H9 (cell line): Measurements from ENCODE around the gene CYP19A1. TPM values are rescaled to one million over a fixed set of nuclear protein-coding genes. Genes with fewer than 3 reads are reported as not detected.

Source experiments
- DNase-seq: peaks from one replicate; pipeline ENCODE4 v3.0.0-alpha.2; 2017
- H2AFZ ChIP-seq: one replicate; pipeline ENCODE4 v1.6.1; 2013; ENCODE audit warnings: mild to moderate bottlenecking, low read length, control low read depth, moderate library complexity
- H2AK5ac ChIP-seq: 2 replicates; pipeline ENCODE4 v1.6.1; 2013; ENCODE audit warnings: low read length, control low read depth, mixed read lengths; ENCODE audit not compliant: insufficient read length
- H2BK120ac ChIP-seq: one replicate; pipeline ENCODE4 v1.6.1; 2013; ENCODE audit warnings: low read depth, mild to moderate bottlenecking, low read length, control low read depth, inconsistent platforms; ENCODE audit not compliant: poor library complexity, severe bottlenecking
- H2BK12ac ChIP-seq: 2 replicates; pipeline ENCODE4 v1.6.1; 2013; ENCODE audit warnings: low read length, control low read depth, mixed read lengths, low read depth; ENCODE audit not compliant: insufficient read length
- H2BK15ac ChIP-seq: 2 replicates; pipeline ENCODE4 v1.6.1; 2013; ENCODE audit warnings: low read depth, low read length, control low read depth
- H2BK20ac ChIP-seq: one replicate; pipeline ENCODE4 v1.6.1; 2013; ENCODE audit warnings: low read depth, mild to moderate bottlenecking, low read length, control low read depth, inconsistent platforms; ENCODE audit not compliant: poor library complexity, severe bottlenecking
- H2BK5ac ChIP-seq: 2 replicates; pipeline ENCODE4 v1.6.1; 2013; ENCODE audit warnings: low read length, control low read depth, mixed read lengths; ENCODE audit not compliant: insufficient read length
- H3K14ac ChIP-seq: 2 replicates; pipeline ENCODE4 v1.6.1; 2013; ENCODE audit warnings: low read length, control low read depth; ENCODE audit not compliant: insufficient read depth
- H3K18ac ChIP-seq: 2 replicates; pipeline ENCODE4 v1.6.1; 2013; ENCODE audit warnings: low read depth, mild to moderate bottlenecking, mixed read lengths, low read length, control low read depth; ENCODE audit not compliant: insufficient read length
- H3K23ac ChIP-seq: 2 replicates; pipeline ENCODE4 v1.6.1; 2013; ENCODE audit warnings: low read length, control low read depth, mixed read lengths, low read depth; ENCODE audit not compliant: insufficient read length
- H3K23me2 ChIP-seq: 2 replicates; pipeline ENCODE4 v1.6.1; 2013; ENCODE audit warnings: low read depth, mild to moderate bottlenecking, mixed read lengths, low read length, control low read depth; ENCODE audit not compliant: insufficient read length, poor library complexity, severe bottlenecking
- H3K27ac ChIP-seq: 2 replicates; pipeline ENCODE4 v1.5.1; 2013; ENCODE audit warnings: low read length, control low read depth, mixed read lengths, low read depth; ENCODE audit not compliant: insufficient read length
- H3K27me3 ChIP-seq: 2 replicates; pipeline ENCODE4 v1.6.1; 2013; ENCODE audit warnings: low read length, control low read depth, inconsistent platforms; ENCODE audit not compliant: insufficient read depth
- H3K4ac ChIP-seq: 2 replicates; pipeline ENCODE4 v1.6.1; 2013; ENCODE audit warnings: low read depth, mild to moderate bottlenecking, control low read depth, inconsistent platforms, low read length, moderate library complexity
- H3K4me1 ChIP-seq: 2 replicates; pipeline ENCODE4 v1.6.1; 2013; ENCODE audit warnings: low read length, control low read depth, inconsistent platforms; ENCODE audit not compliant: insufficient read depth
- H3K4me2 ChIP-seq: 2 replicates; pipeline ENCODE4 v1.6.1; 2013; ENCODE audit warnings: low read length, control low read depth, mixed read lengths; ENCODE audit not compliant: insufficient read length, insufficient read depth
- H3K56ac ChIP-seq: 2 replicates; pipeline ENCODE4 v1.6.1; 2013; ENCODE audit warnings: low read depth, mild to moderate bottlenecking, mixed read lengths, low read length, control low read depth; ENCODE audit not compliant: insufficient read length
- H3K79me1 ChIP-seq: 2 replicates; pipeline ENCODE4 v1.6.1; 2013; ENCODE audit warnings: low read depth, mild to moderate bottlenecking, moderate library complexity, low read length, control low read depth, inconsistent platforms; ENCODE audit not compliant: insufficient read depth, poor library complexity, severe bottlenecking
- H3K79me2 ChIP-seq: 2 replicates; pipeline ENCODE4 v1.6.1; 2013; ENCODE audit warnings: low read length, control low read depth, inconsistent platforms; ENCODE audit not compliant: insufficient read depth
- H3K9ac ChIP-seq: 2 replicates; pipeline ENCODE4 v1.6.1; 2013; ENCODE audit warnings: low read length, control low read depth, mixed read lengths; ENCODE audit not compliant: insufficient read length; ENCODE audit errors: extremely low read depth
- H3K9me3 ChIP-seq: one replicate; pipeline ENCODE4 v1.6.1; 2013; ENCODE audit warnings: low read depth, low read length, inconsistent platforms; ENCODE audit not compliant: control insufficient read depth
- H3T11ph ChIP-seq: one replicate; pipeline ENCODE4 v1.6.1; 2013; ENCODE audit warnings: mild to moderate bottlenecking, low read length, control low read depth, inconsistent platforms
- H4K20me1 ChIP-seq: one replicate; pipeline ENCODE4 v1.6.1; 2013; ENCODE audit not compliant: control insufficient read depth, insufficient read length, insufficient read depth
- H4K5ac ChIP-seq: 2 replicates; pipeline ENCODE4 v1.6.1; 2013; ENCODE audit warnings: low read depth, mild to moderate bottlenecking, mixed read lengths, low read length, control low read depth; ENCODE audit not compliant: insufficient read length
- H4K8ac ChIP-seq: replicated peaks from 2 replicates; pipeline ENCODE4 v1.6.1; 2013; ENCODE audit warnings: low read length, control low read depth, mixed read lengths, low read depth; ENCODE audit not compliant: insufficient read length
- H4K91ac ChIP-seq: 2 replicates; pipeline ENCODE4 v1.6.1; 2013; ENCODE audit warnings: low read depth, mild to moderate bottlenecking, moderate library complexity, mixed read lengths, low read length, control low read depth; ENCODE audit not compliant: insufficient read length
- H3K27ac Mint-ChIP-seq, 3 experiments: 2 replicates in 2 of 3; 3 replicates in 1 of 3; pipeline ENCODE4 v1.8.0; 2020 to 2021; ENCODE audit warnings: mixed read lengths in 3 of 3, mild to moderate bottlenecking in 1 of 3, moderate library complexity in 1 of 3
- H3K27me3 Mint-ChIP-seq: 2 replicates; pipeline ENCODE4 v1.8.0; 2021; ENCODE audit warnings: low read depth, mild to moderate bottlenecking, moderate library complexity, mixed read lengths
- H3K36me3 Mint-ChIP-seq, 3 experiments: 2 replicates in 2 of 3; 3 replicates in 1 of 3; pipeline ENCODE4 v1.8.0; 2020 to 2021; ENCODE audit warnings: low read depth in 3 of 3, mixed read lengths in 3 of 3; ENCODE audit not compliant: insufficient read depth in 1 of 3
- H3K4me1 Mint-ChIP-seq, 2 experiments: 2 replicates each; pipeline ENCODE4 v1.8.0; 2020; ENCODE audit warnings: mixed read lengths in 2 of 2
- H3K4me3 Mint-ChIP-seq, 2 experiments: 2 replicates in 1 of 2; 3 replicates in 1 of 2; pipeline ENCODE4 v1.8.0; 2020 to 2021; ENCODE audit warnings: mild to moderate bottlenecking in 2 of 2, mixed read lengths in 2 of 2, moderate library complexity in 1 of 2
- H3K9me3 Mint-ChIP-seq, 2 experiments: 2 replicates in 1 of 2; 3 replicates in 1 of 2; pipeline ENCODE4 v1.8.0; 2020; ENCODE audit warnings: mild to moderate bottlenecking in 2 of 2, mixed read lengths in 2 of 2, moderate library complexity in 1 of 2
- WGBS: extraction: QIAGEN DNeasy Blood & Tissue Kit; methylation state at CpG from one replicate; pipeline ENCODE4 v1.1.7; 2013; ENCODE audit warnings: missing lambda C conversion rate, low lambda C conversion rate, mixed read lengths; ENCODE audit not compliant: insufficient read length; ENCODE audit errors: extremely low coverage; 5-methylcytosine and 5-hydroxymethylcytosine counted together
- total RNA-seq: library from RNA; stranded (reverse); gene quantifications from 2 replicates; pipeline ENCODE4 v1.2.1, GENCODE V29; 2021
- TF ChIP-seq, protein P1 (sequence below): fragments of 200-600 bp; sonication (generic); conservative IDR thresholded peaks from 3 replicates; pipeline ENCODE4 v1.8.0; 2021; ENCODE audit warnings: antibody characterized with exemption, mild to moderate bottlenecking

Gene CYP19A1
- total RNA-seq, 1 experiment from 2014 or later = not detected

DNA sequence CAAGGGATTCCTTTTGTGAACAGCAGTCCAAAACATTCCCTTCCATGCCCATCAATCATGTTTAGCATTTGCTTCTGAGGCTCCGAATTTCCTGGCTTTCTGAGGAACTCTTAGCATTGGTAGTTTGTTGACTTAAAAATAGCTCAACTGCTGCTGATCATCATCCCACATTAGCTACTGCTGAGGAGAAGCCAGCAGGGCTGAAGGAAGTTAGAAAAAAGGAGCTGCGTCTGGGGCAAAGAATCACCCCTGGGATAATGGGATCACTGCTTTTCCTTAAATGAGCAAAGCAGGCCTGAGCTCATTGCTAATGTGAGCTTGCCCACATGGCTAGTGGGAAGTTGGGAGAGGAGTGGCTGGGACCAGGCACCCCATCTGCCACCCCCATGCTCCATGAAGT, 39.8 kb downstream of the CYP19A1 start:
- Histone ChIP-seq H3K23ac (no peak overlapping the region), H2AK5ac (no peak overlapping the region), H3K79me2 (no peaks in the 10 kb centered on the region), H3K14ac (no peak overlapping the region), H3K23me2 (no peaks in the 10 kb centered on the region), H3K4me2 (no peak overlapping the region), H3K56ac (no peak overlapping the region), H2BK20ac (no peak overlapping the region), H3K79me1 (no peaks in the 10 kb centered on the region), H4K5ac (no peak overlapping the region), H2BK120ac (no peak overlapping the region), H2BK12ac (no peak overlapping the region), H3K9ac (no peak overlapping the region), H2AFZ (no peak overlapping the region), H3K4me1 (no peaks in the 10 kb centered on the region), H2BK5ac (no peak overlapping the region), H2BK15ac (no peak overlapping the region), H3T11ph (no peak overlapping the region), H4K91ac (no peak overlapping the region), H4K20me1 (no peaks in the 10 kb centered on the region), H3K4ac (no peak overlapping the region), H3K18ac (no peak overlapping the region), H4K8ac (no peak overlapping the region), H3K27ac (no peak overlapping the region), H3K9me3 (no peaks in the 10 kb centered on the region), H3K27me3 (no peaks in the 10 kb centered on the region)
- peaks cover 3% of the 10 kb centered on the region for H3K27me3 Mint-ChIP-seq
- H3K27ac Mint-ChIP-seq = no peak overlapping the region
- DNase-seq = no peak
- H3K4me3 Mint-ChIP-seq = no peak overlapping the region
- H3K4me1 Mint-ChIP-seq = peaks cover 3% of the 10 kb centered on the region in 2 experiments; a peak in 3 of 4 replicates
- H3K9me3 Mint-ChIP-seq = peaks cover 5 to 7% of the 10 kb centered on the region in 2 experiments
- TF ChIP-seq, protein P1, sequence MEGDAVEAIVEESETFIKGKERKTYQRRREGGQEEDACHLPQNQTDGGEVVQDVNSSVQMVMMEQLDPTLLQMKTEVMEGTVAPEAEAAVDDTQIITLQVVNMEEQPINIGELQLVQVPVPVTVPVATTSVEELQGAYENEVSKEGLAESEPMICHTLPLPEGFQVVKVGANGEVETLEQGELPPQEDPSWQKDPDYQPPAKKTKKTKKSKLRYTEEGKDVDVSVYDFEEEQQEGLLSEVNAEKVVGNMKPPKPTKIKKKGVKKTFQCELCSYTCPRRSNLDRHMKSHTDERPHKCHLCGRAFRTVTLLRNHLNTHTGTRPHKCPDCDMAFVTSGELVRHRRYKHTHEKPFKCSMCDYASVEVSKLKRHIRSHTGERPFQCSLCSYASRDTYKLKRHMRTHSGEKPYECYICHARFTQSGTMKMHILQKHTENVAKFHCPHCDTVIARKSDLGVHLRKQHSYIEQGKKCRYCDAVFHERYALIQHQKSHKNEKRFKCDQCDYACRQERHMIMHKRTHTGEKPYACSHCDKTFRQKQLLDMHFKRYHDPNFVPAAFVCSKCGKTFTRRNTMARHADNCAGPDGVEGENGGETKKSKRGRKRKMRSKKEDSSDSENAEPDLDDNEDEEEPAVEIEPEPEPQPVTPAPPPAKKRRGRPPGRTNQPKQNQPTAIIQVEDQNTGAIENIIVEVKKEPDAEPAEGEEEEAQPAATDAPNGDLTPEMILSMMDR = no peak
- H3K36me3 Mint-ChIP-seq = peaks cover 0 to 2% (median under 1%) of the 10 kb centered on the region in 3 experiments; a peak in 2 of 7 replicates
- no CpG with 5 or more reads among the region's 2 CpGs for WGBS
